Loucy (cell line): ENCODE data around the gene TSPAN9.

ENCODE experiments used
- H2AFZ ChIP-seq: fragments of 200-600 bp; sonication (generic); 2 replicates; pipeline ENCODE4 v1.6.0; 2016; ENCODE audit warnings: antibody characterized with exemption, mild to moderate bottlenecking, low read length, moderate library complexity
- H3F3A ChIP-seq: fragments of 200-600 bp; 2 replicates; pipeline ENCODE4 v1.6.0; 2016; ENCODE audit warnings: antibody characterized with exemption, low read depth, mild to moderate bottlenecking
- H3K27me3 ChIP-seq: fragments of 200-600 bp; sonication (generic); 2 replicates; pipeline ENCODE4 v1.6.1; 2014; ENCODE audit warnings: low read length, mild to moderate bottlenecking; ENCODE audit not compliant: insufficient read depth, poor library complexity, severe bottlenecking
- H3K36me3 ChIP-seq: fragments of 200-600 bp; sonication (generic); 2 replicates; pipeline ENCODE4 v1.6.1; 2016; ENCODE audit warnings: low read length; ENCODE audit not compliant: insufficient read depth
- H3K4me1 ChIP-seq: fragments of 200-600 bp; sonication (generic); 2 replicates; pipeline ENCODE4 v1.5.1; 2014; ENCODE audit warnings: low read length, mild to moderate bottlenecking; ENCODE audit not compliant: insufficient read depth, poor library complexity, severe bottlenecking
- H3K4me2 ChIP-seq: fragments of 200-600 bp; sonication (generic); 2 replicates; pipeline ENCODE4 v1.6.0; 2014; ENCODE audit warnings: antibody characterized with exemption, low read length, low read depth, mild to moderate bottlenecking; ENCODE audit not compliant: poor library complexity, severe bottlenecking
- H3K4me3 ChIP-seq: fragments of 200-600 bp; sonication (generic); 2 replicates; pipeline ENCODE4 v1.5.1; 2014; ENCODE audit warnings: low read length, mild to moderate bottlenecking, mixed read lengths; ENCODE audit not compliant: poor library complexity, severe bottlenecking
- H3K79me2 ChIP-seq: fragments of 200-600 bp; sonication (generic); 2 replicates; pipeline ENCODE4 v1.6.1; 2014; ENCODE audit warnings: low read length; ENCODE audit not compliant: insufficient read depth
- H3K9ac ChIP-seq: fragments of 200-600 bp; sonication (generic); 2 replicates; pipeline ENCODE4 v1.6.0; 2014; ENCODE audit warnings: mild to moderate bottlenecking, low read depth, low read length, moderate library complexity; ENCODE audit not compliant: poor library complexity, severe bottlenecking
- H3K9me2 ChIP-seq: fragments of 200-600 bp; sonication (generic); replicated peaks from 2 replicates; pipeline ENCODE4 v1.6.1; 2016; ENCODE audit warnings: low read depth, low read length, mixed read lengths
- H3K9me3 ChIP-seq: fragments of 200-600 bp; sonication (generic); 2 replicates; pipeline ENCODE4 v1.6.1; 2014; ENCODE audit warnings: mild to moderate bottlenecking, antibody characterized with exemption, low read length, low read depth; ENCODE audit not compliant: insufficient read depth
- H4K20me1 ChIP-seq: fragments of 200-600 bp; sonication (generic); 2 replicates; pipeline ENCODE4 v1.6.0; 2014; ENCODE audit warnings: antibody characterized with exemption, low read length, mild to moderate bottlenecking; ENCODE audit not compliant: insufficient read depth, poor library complexity, severe bottlenecking
- EZH2phosphoT487 ChIP-seq: fragments of 200-600 bp; IDR thresholded peaks from 2 replicates; pipeline ENCODE4 v1.6.1; 2018; ENCODE audit warnings: antibody characterized with exemption, mild to moderate bottlenecking, moderate library complexity, borderline replicate concordance
- TF ChIP-seq, protein P1 (sequence below): fragments of 200-600 bp; sonication (generic); conservative IDR thresholded peaks from 2 replicates; pipeline ENCODE4 v1.5.1; 2014; ENCODE audit warnings: mild to moderate bottlenecking, antibody characterized with exemption, low read length

Gene TSPAN9

DNA sequence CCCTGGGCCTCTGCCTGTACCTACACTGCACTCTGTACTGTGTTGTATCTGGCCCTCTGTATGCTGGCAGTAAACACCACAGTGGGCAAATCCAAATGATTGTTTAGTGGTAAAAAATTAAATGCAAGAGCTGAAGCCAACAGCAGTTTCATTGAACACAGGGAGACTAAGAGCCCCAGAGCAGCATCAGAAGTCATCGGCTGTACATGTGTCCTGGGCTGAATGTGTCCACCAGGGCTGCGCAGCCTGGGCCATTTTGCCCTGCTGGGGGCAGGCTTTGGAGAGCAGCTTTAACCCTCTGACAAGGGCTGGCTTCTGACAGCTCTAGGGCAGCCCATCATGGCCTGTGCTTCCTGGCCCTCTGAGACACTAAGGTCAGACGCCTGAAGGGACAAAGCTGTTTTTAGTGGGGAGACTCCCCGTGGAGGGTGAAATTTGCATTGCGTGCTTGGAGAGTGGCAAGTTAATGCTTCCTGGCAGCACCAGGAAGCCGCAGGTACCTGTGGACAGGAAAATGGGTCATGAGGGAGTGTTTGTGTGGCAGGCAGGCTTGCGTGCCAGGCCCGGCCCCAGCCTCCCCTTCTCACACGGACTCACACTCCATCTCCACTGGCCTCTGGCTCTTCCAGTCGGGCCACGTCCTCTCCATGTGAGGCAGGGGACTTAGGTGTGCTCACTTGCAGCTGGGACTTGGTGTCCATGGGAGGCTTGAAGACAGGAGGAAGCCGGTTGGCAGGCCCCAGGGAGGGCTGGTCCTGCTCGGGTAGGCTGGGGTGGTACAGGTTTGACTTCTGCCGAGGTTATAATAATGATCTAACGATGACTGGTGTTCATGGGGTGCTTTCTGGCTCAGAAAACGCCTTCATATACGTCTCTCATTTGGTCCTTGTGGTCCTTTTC, 150.1 kb downstream of the TSPAN9 start:
- Histone ChIP-seq H3K4me1 (no peaks in the 10 kb centered on the region), H4K20me1 (no peaks in the 10 kb centered on the region), H3K9me3 (no peaks in the 10 kb centered on the region), H3K9me2 (no peaks in the 10 kb centered on the region), H2AFZ (no peak overlapping the region), H3F3A (no peaks in the 10 kb centered on the region), H3K27me3 (no peaks in the 10 kb centered on the region), H3K4me2 (no peak overlapping the region), H3K4me3 (no peak overlapping the region), H3K36me3 (no peaks in the 10 kb centered on the region), H3K79me2 (no peaks in the 10 kb centered on the region), H3K9ac (no peak overlapping the region)
- no peak for TF ChIP-seq EZH2phosphoT487
- TF ChIP-seq, protein P1, sequence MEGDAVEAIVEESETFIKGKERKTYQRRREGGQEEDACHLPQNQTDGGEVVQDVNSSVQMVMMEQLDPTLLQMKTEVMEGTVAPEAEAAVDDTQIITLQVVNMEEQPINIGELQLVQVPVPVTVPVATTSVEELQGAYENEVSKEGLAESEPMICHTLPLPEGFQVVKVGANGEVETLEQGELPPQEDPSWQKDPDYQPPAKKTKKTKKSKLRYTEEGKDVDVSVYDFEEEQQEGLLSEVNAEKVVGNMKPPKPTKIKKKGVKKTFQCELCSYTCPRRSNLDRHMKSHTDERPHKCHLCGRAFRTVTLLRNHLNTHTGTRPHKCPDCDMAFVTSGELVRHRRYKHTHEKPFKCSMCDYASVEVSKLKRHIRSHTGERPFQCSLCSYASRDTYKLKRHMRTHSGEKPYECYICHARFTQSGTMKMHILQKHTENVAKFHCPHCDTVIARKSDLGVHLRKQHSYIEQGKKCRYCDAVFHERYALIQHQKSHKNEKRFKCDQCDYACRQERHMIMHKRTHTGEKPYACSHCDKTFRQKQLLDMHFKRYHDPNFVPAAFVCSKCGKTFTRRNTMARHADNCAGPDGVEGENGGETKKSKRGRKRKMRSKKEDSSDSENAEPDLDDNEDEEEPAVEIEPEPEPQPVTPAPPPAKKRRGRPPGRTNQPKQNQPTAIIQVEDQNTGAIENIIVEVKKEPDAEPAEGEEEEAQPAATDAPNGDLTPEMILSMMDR = no peak

DNA sequence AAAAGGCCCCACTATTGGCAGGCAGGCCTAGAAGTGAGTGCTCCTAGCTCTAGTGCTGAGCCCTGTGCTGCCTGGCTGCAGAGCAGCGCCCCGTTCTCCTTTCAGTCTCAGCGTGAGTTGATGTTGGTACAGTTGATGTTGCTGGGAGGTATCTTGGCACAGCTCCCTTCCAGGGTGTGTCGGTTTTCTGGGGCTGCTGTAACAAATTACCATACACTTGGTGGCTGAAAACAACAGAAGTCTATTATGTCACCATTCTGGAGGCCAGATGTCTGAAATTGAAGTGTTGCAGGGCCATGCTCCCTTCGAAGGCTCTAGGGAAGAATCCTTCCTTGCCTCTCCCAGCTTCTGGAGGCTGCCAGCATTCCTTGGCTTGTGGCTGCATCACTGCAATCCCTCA, 151.4 kb downstream of the TSPAN9 start:
- H3K4me3 ChIP-seq = no peak overlapping the region
- no peaks in the 10 kb centered on the region for H3K36me3 ChIP-seq

GRCh38 chr12:3229577-3229976, 152.4 kb downstream of the TSPAN9 start:
- no peak overlapping the region for H3K4me2 ChIP-seq
- H4K20me1 ChIP-seq = no peaks in the 10 kb centered on the region
- no peak overlapping the region for H2AFZ ChIP-seq
- H3K9me3 ChIP-seq = no peaks in the 10 kb centered on the region
- no peak overlapping the region for H3K4me3 ChIP-seq
- TF ChIP-seq, protein P1 = no peak
- no peak for TF ChIP-seq EZH2phosphoT487
- no peaks in the 10 kb centered on the region for H3K9me2 ChIP-seq
- H3K79me2 ChIP-seq = no peaks in the 10 kb centered on the region
- no peaks in the 10 kb centered on the region for H3K4me1 ChIP-seq
- H3K27me3 ChIP-seq = no peaks in the 10 kb centered on the region
- H3F3A ChIP-seq = no peaks in the 10 kb centered on the region
- no peaks in the 10 kb centered on the region for H3K36me3 ChIP-seq
- H3K9ac ChIP-seq = no peak overlapping the region

More for the DNA sequence above, 151.4 kb downstream of the TSPAN9 start:
- TF ChIP-seq, protein P1 = no peak
- TF ChIP-seq EZH2phosphoT487 = no peak
- H3K4me2 ChIP-seq = no peak overlapping the region
- no peak overlapping the region for H2AFZ ChIP-seq
- H3K9me2 ChIP-seq = no peaks in the 10 kb centered on the region
- no peaks in the 10 kb centered on the region for H3K79me2 ChIP-seq
- H3K27me3 ChIP-seq = no peaks in the 10 kb centered on the region
- no peaks in the 10 kb centered on the region for H3K9me3 ChIP-seq
- no peak overlapping the region for H3K9ac ChIP-seq
- H3F3A ChIP-seq = no peaks in the 10 kb centered on the region
- no peaks in the 10 kb centered on the region for H3K4me1 ChIP-seq
- H4K20me1 ChIP-seq = no peaks in the 10 kb centered on the region
